Esophagus muscularis mucosa (tissue), 4 donors: ENCODE measurements around the gene SGK2. TPM values are rescaled to one million over a fixed set of nuclear protein-coding genes. Genes with fewer than 3 reads are reported as not detected.

ENCODE experiments used
- DNase-seq: peaks from one replicate; pipeline ENCODE4 v3.0.0-alpha.2; 2017; ENCODE audit errors: extremely low spot score
- H3K27ac ChIP-seq, 4 donors: fragments of 200-600 bp; sonication (generic); replicated peaks in 1 of 4; 1 replicate in 3 of 4; 2 replicates in 1 of 4; pipeline ENCODE4 v1.5.1; 2016 to 2019; ENCODE audit warnings: mild to moderate bottlenecking in 1 of 4
- H3K27me3 ChIP-seq, 4 donors: fragments of 200-600 bp; sonication (generic); one replicate each; pipeline versions ENCODE4 v1.5.1 to v1.6.0; 2016 to 2019
- H3K36me3 ChIP-seq, 4 donors: fragments of 200-600 bp; sonication (generic); one replicate each; pipeline ENCODE4 v1.5.1; 2016 to 2019
- H3K4me1 ChIP-seq, 4 donors: fragments of 200-600 bp; sonication (generic); one replicate each; pipeline ENCODE4 v1.5.1; 2016 to 2019
- H3K4me3 ChIP-seq, 4 donors: fragments of 200-600 bp; sonication (generic); 1 replicate in 2 of 4; 2 replicates in 2 of 4; pipeline ENCODE4 v1.5.1; 2016 to 2019; ENCODE audit warnings: mild to moderate bottlenecking in 4 of 4, moderate library complexity in 1 of 4
- H3K9me3 ChIP-seq, 4 donors: fragments of 200-600 bp; sonication (generic); 1 replicate in 3 of 4; 2 replicates in 1 of 4; pipeline ENCODE4 v1.5.1; 2016 to 2019
- CTCF ChIP-seq, 3 experiments: fragments of 200-600 bp in 2 of 3; fragments of 450-650 bp in 1 of 3; sonication (generic) in 2 of 3; IDR thresholded peaks; one replicate each; pipeline ENCODE4 v1.5.1; 2017 to 2019; ENCODE audit warnings: antibody characterized with exemption in 3 of 3, mild to moderate bottlenecking in 2 of 3, moderate library complexity in 1 of 3
- EP300 ChIP-seq: sonication (generic); formaldehyde crosslinking; IDR thresholded peaks from one replicate; pipeline ENCODE4 v1.6.1; 2017; ENCODE audit warnings: antibody characterized with exemption
- POLR2A ChIP-seq: fragments of 450-650 bp; IDR thresholded peaks from one replicate; pipeline ENCODE4 v1.6.1; 2017; ENCODE audit warnings: antibody characterized with exemption, moderate library complexity, mild to moderate bottlenecking, low read depth
- POLR2AphosphoS5 ChIP-seq, 2 donors: sonication (generic); formaldehyde crosslinking; IDR thresholded peaks; one replicate each; pipeline ENCODE4 v1.6.1; 2017; ENCODE audit warnings: antibody characterized with exemption in 2 of 2
- WGBS: methylation state at CpG from one replicate; pipeline ENCODE4 v1.1.5; 2018; 5-methylcytosine and 5-hydroxymethylcytosine counted together
- intact Hi-C: fragments of 100-400 bp; cut with DNase I; formaldehyde crosslinking; loops from one replicate; pipeline ENCODE4 v1.15.1; 2023
- total RNA-seq, 4 donors: library from RNA; depleted of rRNA; stranded (reverse); fragments of >200 nt; gene quantifications; one replicate each; pipeline versions ENCODE4 v1.1.0 to v1.2.1, GENCODE V29; 2016

The SGK2 gene
- total RNA-seq, 4 donors from 2014 or later = 0.42 to 1.3 (median 0.66) TPM; not detected in 1

DNA sequence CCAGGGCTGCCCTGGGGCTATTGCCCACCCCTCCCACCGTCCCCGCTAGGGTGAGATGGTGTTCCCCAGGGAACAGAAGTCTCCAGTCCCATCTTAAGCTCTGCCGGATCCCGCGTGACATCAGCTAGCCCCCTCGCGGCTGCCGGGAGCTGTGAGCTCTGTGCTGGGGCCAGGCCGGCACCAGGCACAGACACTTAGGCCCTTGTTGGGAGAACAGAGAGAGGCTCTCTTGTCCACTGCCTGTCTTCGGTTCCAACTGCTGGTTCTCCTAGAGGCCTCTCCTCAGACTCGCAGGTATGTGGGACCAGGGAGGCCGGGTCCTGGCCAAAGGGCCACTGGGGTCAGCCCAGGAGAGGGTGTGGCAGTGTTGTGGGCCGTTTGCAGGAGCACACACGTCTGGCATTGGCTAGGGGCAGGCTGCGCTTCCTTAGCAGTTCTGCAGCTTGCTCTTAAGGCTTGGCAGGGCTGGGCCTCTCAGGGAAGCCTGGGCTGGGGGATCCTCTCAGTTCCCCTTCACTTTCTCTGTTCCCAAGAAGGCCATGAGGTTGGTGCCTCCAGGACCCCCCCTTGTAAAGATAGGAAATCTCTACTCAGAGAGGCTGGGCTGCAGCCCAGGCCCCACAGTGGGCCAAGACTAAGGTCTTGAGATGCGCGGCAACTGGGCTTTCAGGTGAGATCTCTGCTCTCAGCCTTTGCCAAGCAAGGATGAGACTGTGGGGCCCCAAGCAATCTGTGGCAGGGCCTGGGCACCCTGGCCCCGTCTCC is 6.3 kb downstream of the SGK2 start:
- Histone ChIP-seq H3K4me3 (no peak overlapping the region), H3K27ac (no peak overlapping the region), H3K36me3 (no peaks in the 10 kb centered on the region), H3K9me3 (no peaks in the 10 kb centered on the region), H3K27me3 (no peaks in the 10 kb centered on the region), H3K4me1 (no peaks in the 10 kb centered on the region)
- no peak for TF ChIP-seq EP300
- TF ChIP-seq POLR2A = no peak
- no peak for TF ChIP-seq POLR2AphosphoS5 (IDR thresholded peaks at IDR 0.05)
- no peak for TF ChIP-seq CTCF (IDR thresholded peaks at IDR 0.05)
- DNase-seq = no peak
- intact Hi-C loops = no loop called here
- WGBS = 94% methylated on average over 3 of the region's 18 CpGs

- no peak for DNase-seq
- Histone ChIP-seq H3K9me3 (no peaks in the 10 kb centered on the region), H3K4me1 (no peaks in the 10 kb centered on the region), H3K27ac (no peak overlapping the region), H3K4me3 (no peak overlapping the region), H3K36me3 (no peaks in the 10 kb centered on the region), H3K27me3 (no peaks in the 10 kb centered on the region)
- intact Hi-C loops = no loop called here
- WGBS = 90% methylated on average over 3 of the region's 4 CpGs
- TF ChIP-seq POLR2A (no peak), CTCF (IDR thresholded peaks at IDR 0.05) (no peak), EP300 (no peak), POLR2AphosphoS5 (IDR thresholded peaks at IDR 0.05) (no peak)
Observed at GRCh38 chr20:43565758-43566104, 6.9 kb downstream of the SGK2 start.

- 94% methylated on average over 9 of the region's 9 CpGs for WGBS
- no peak overlapping the region for H3K4me3 ChIP-seq
- no peaks in the 10 kb centered on the region for H3K27me3 ChIP-seq
- DNase-seq = no peak
- no peaks in the 10 kb centered on the region for H3K9me3 ChIP-seq
- H3K4me1 ChIP-seq = no peaks in the 10 kb centered on the region
- intact Hi-C loops = no loop called here
- H3K27ac ChIP-seq = no peak overlapping the region
- no peaks in the 10 kb centered on the region for H3K36me3 ChIP-seq
- TF ChIP-seq POLR2A (no peak), POLR2AphosphoS5 (IDR thresholded peaks at IDR 0.05) (no peak), CTCF (IDR thresholded peaks at IDR 0.05) (no peak), EP300 (no peak)
Observed at GRCh38 chr20:43567477-43567876, 8.7 kb downstream of the SGK2 start.

- Histone ChIP-seq H3K27ac (no peak overlapping the region), H3K9me3 (no peaks in the 10 kb centered on the region), H3K4me3 (no peak overlapping the region), H3K36me3 (no peaks in the 10 kb centered on the region), H3K4me1 (no peaks in the 10 kb centered on the region), H3K27me3 (no peaks in the 10 kb centered on the region)
- TF ChIP-seq EP300 (no peak), CTCF (IDR thresholded peaks at IDR 0.05) (no peak), POLR2AphosphoS5 (IDR thresholded peaks at IDR 0.05) (no peak), POLR2A (no peak)
- no peak for DNase-seq
- WGBS = 88% methylated on average over 4 of the region's 4 CpGs
- intact Hi-C loops = no loop called here
Observed at GRCh38 chr20:43568706-43569105, 9.9 kb downstream of the SGK2 start.

- no peak for TF ChIP-seq CTCF (IDR thresholded peaks at IDR 0.05)
- TF ChIP-seq EP300 = no peak
- Histone ChIP-seq H3K4me1 (no peaks in the 10 kb centered on the region), H3K9me3 (no peaks in the 10 kb centered on the region), H3K27me3 (no peaks in the 10 kb centered on the region), H3K4me3 (no peak overlapping the region), H3K27ac (no peak overlapping the region), H3K36me3 (no peaks in the 10 kb centered on the region)
- intact Hi-C loops = no loop called here
- DNase-seq = no peak
- 92% methylated on average over 4 of the region's 10 CpGs for WGBS
Observed at GRCh38 chr20:43569282-43569681, 10.5 kb downstream of the SGK2 start.
